ENCODE data around the gene STPG3.
"Not testable (repeated sequence)": the region's sequence is repeated elsewhere in the genome, so short reads cannot be mapped to it uniquely, and the experiment has no call there.

The STPG3 gene

DNA sequence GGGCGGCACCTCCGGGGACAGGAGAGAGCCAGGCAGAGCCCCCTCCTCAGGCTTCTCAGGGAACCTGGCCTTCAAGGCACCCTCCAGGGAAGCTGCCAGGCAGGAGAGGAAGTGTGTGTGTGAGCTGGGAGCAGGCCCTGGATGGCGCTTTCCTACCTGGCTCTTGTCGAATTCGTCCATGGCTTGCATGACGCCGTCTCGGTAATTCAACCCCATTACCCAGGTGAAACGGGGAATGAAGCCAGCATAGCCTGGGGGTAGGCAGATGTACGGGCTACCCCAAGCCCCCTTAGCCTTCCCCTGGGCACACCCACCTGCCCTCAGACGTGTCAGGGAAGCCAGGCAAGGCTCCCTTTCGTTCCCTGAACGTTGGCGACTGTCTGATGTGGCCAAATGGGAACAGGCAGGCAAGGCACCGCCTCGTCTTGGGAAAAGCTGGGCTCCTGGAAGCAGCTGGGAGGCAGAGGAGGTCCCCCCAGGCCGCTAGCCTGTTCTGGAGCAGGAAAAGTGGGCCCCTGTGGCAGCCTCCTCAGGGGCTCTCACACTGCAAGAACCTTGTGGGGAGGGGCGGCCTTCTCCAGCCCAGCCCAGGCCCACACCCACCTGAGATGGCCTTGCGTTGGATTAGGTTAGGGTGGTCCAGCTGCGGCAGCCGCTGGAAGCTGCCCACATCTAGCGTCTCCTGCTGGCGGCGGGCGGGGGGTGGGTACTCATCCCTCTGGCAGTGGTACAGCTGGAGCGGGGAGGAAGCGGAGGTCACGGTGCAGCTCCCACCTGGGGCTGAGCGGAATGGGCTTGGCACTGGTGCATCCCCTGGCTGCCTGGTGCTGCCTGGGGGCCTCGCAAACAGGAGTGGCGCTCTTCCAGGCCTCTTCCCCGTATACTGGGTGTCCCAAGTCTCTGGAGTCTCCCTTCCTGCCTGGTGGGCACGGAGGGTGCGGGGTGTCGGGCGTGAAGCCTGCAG, 6.3 kb upstream of the STPG3 start:
- DNase-seq (ENCODE audit: insufficient read length, low spot score) = no peak
- FAIRE-seq = no peak

DNA sequence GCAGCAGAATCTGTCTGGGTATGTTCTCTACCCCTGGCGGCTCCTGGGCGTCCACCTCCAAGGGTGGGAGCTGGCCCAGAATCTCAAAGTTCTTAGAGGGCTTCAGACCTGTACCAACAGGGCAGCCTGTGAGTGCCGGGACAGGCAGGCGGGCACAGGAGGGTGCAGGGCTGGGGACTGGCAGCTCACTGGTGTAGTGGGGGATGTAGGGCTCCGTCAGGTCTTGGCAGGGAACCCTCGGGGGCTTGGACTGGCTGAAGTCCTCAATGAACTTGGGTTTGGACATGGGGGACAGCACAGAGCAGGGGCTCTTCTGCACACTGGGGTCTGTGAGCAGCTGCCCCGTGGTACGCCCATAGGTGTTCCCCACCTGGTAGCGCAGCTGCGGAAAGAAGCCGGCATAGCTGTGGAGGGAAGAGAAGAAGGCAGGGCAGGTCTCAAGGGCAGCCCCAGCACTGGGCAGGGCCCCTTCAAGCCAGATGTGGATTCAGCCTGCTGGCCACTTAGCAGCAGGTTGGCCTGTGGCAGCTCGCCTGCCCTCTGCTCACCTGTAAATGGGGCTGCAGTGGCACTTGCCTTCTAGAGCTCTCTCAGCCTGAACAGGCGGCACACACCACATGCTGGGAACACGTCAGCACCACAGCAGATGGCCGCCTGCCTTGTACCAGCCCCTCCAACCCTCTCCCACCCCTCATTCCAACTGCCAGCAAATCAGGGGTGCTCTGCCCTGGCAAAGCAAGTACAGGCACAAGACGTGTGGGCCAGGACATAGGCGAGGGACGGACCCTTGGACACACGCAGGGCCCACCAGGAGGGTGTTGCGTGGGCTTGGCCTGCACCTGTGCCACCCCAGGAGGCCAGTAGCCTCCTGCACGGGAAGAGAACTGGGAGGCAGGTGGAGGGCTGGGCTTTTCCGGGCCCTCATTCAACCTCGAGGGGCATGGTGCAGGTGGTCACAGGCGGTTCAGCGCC, 5.3 kb upstream of the STPG3 start:
- DNase-seq (ENCODE audit: insufficient read length, low spot score) (no peak), FAIRE-seq (no peak)

DNA sequence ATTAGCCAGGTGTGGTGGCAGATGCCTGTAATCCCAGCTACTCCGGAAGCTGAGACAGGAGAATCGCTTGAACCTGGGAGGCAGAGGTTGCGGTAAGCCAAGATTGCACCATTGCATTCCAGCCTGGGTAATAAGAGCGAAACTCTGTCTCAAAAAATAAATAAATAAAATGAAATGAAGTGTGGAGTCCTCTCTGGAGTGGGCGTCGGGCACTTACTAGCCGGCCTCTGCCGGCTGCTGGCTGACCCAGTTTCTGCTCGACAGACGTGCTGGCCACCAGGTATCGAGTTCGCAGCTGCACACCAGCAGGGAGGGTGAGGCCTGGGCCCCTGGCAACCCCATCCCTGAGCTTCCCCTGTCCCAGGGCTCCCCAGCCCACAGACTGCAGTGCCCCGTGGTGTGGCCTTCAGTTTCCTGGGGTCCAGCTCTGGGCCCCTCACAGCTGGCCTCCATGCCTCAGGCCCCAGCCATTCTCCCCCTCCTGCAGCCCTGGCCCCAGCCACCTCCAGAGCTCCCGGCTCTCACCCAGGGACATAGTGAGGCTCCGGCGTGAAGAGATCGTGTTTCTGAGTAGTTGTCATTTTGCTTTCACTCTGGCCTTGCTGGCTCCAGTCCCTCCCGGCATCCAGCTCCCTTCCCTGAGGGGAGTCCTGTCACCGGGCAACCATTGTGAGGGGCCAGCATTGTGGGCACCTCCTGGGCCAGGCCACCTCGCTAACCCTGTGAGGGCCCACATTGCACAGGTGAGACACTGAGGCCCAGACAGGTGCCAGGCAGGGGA, 3.8 kb upstream of the STPG3 start:
- DNase-seq (ENCODE audit: insufficient read length, low spot score) = no peak
- FAIRE-seq = no peak

DNA sequence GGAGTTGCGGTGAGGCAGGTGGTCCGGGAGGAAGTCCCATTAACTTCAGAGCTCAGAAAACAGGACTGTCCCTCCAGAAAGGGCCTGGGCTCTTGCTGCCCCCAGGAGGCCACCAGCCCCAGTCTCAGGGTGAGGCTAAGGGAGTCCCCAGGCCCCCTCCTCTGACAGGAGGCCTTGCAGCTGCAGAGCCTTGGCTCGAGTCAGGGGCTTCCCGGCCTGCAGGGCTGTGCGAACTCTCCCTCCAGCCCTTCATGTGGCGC, 3.2 kb upstream of the STPG3 start:
- no peak for DNase-seq (ENCODE audit: insufficient read length, low spot score)
- no peak for FAIRE-seq

DNA sequence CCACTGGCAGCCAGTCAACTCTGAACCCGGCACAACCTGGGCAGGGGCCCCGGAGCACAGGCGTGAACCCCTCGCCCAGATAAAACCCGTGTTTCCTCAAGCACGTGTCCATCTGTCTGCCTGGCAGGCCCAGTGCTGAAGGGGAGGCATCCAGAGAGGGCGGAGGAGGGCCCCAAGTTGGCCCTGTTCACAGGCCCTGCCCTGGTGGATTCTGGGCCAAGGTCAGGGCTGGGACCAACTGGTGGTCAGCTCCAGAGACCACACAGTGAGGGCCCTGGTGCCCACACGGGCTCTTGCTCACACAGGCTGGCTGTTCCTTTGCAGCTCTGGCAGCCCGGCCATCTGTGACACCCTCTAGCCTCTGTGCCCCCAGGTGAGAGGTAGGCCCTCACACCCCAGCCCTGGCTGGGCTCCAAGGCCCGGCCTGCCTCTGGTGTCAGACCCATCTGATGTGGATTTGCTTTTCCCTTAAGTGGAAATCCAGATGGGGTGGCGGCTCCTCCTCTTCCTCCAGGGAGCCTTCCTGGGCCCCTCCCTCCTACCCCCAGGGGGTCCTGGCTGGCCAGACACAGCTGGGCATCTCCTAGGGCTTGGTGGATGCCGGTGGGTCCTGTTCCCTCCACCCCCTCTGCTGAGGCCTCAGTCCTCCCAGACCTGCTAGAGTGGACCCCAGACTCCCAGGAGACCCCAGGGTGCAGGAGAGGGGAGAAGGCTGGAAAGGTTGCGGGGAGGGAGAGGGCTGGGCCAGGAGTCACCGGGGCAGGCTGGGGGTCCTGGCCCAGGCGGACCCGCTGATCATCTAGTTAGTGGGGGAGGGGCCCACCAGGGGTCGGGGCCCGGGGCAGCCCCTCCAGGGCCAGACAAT, 525 bp upstream of the STPG3 start:
- FAIRE-seq (no peak), DNase-seq (ENCODE audit: insufficient read length, low spot score) (no peak)

DNA sequence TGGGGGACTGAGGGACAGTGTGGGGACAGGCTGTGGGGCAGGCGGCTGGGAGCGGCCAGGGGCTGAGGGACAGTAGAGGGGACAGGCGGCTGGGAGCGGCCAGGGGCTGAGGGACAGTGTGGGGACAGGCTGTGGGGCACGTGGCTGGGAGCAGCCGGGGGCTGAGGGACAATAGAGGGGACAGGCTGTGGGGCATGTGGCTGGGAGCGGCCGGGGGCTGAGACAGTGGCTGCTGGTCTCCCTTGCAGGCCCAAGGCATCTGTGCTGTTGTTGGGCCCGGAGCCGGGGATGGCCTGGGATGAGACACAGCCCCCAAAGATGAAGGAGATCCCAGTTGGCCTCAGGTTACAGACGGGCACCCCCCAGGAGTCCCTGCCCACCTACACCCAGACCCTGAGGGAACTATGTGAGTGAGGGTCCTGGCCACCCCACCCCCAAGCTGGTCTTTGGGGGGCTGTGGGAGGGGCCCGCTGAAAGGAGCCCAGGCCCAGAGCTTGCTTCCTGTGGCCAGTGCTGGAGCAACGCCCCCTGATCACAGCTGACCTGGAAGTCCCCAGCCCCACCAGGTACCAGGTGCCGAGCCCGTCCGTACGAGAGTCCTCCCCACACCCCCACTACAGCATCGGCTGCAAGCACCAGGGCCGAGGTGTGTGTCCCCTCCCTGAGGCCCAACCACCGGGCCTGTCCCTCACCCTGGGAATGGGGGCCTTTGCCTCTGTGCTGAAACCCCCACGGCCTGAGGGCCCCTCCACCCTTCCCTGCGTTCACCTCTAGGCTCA, 593 bp downstream of the STPG3 start:
- FAIRE-seq (no peak), DNase-seq (ENCODE audit: insufficient read length, low spot score) (no peak)

DNA sequence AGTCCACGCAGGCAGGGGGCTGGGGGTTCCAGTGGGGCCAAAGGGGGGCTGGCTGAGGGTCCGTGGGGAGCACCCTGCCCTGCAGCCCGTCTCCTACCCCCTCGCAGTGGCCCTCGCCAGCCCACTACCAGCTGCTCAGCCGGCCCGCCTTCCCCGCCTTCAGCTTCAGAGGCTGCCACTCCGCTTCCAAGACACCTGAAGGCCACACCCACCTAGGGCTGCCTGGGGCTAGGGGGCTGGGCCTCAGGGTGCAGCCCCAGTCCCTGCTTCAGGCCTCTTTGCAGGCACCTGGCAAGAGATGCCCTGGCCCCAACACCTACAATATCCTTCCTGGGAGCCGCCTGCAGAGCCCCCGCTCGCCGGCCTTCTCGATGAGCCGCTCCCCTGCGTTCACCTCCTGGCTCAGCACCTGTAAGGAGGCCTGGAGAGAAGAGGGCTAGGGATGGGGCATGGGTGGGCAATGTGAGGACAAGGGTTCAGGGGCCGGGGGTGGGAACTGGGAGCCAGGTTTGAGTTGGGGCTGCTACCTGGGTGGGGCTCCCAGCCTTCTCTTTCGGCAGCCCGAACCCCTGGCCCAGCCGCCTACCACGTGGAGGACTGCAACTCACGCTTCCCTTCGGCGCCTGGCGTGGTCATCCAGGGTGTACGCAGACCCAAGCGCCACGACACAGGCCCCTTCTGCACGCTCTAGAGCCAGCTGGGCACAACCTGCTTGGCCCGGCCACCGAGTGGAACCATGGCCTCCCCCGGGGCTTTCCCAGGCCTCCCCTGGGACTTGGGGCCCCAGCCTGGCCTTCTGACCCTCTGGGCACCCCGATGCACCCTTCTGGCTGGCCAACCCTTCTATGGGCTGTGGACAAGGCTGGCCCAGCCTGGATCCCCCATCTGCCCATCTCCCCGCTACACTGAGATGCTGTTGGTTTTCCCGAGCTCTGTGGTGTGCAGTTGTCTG, 1.7 kb downstream of the STPG3 start:
- DNase-seq (ENCODE audit: insufficient read length, low spot score) (no peak), FAIRE-seq (no peak)

DNA sequence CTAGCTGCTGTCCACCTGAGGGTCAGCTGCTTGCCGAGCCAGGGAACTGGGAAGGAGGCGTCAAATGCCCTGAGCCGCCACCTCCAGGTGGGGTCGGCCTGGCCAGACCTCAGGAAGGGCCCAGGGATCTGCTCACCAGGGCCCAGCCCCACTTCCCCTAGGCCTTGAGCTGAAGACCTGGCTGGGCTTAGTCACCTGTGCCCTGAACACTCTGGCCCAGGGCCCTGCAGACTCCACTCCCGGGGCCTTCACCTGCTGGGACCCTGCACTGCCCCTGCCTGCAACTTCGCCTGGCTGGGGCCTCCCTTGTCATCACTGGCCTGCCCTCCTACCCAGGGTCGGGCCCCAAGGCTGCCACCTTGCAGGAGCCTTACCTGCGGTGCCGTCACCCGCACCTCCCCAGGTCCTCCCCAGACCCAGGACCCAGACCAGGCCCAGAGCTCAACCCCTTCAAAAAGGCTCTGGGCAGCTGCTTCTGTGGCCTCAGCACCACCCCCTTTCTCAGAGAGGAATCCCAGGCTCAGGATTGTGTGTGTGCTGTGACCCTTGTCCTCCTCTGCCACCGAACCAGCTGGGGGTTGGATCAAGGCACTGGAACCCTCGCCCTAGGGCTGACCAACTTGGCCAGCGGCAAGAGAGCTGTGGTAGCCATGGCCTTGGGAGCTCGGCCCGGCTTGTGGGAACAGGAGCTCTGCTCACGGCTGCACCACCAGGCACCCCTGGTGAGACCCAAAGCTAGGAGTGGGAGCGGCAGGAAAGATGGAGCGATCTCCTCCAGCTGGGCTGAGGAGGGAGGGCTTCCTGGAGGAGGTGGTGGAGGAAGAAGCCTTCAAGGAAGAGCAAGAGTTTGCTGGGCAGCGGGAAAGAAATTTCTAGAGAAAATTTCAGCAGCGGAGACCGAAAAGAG, 2.9 kb downstream of the STPG3 start:
- no peak for DNase-seq (ENCODE audit: insufficient read length, low spot score)
- FAIRE-seq = no peak

DNA sequence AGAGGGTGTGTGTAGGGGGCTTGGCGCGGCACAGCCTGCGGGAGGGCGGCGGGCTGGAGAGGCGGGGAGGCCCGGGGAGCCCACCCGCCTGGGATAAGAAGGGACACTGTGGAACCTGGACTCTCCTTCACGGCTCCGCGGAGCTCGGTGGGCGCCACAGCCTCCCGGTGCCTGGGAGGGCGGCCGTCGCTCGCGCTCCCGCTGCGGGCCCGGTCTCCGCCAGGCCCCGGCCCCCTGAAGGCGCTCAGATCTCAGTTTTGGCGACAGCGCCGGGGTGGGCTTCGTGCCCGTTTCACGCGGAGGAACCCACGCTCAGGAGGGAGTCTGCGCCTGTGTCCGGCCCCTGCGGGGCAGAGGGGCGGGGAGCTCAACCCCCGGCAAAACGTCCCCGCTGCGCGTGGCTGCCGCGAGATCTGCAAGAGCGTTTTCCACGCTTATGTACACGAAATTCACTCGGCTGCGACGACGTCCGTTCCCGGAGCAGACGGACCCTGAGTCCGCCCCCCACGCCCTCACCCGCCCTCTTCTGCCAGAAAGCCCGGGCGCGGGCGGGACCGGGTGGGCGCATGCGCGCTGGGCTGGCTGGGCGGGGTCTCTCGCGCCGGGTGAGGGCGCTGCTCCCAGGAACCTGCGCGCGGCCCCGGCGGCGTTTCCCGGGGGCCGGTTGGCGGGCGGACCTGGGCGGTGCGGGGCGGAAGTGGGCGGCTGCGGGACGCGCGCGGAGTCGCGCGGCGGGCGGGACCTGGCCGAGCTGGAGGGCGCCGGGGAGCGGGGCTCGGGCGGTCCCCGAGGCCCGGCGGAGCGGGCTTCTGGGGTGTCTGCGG, 3.8 kb downstream of the STPG3 start, which contains the start of gene NELFB:
Gene NELFB, plus strand, starts transcription at position 704 of the 824 bp plus-strand sequence.
- DNase-seq (ENCODE audit: insufficient read length, low spot score) (peak; percentile 100), FAIRE-seq (peak; percentile 92)

DNA sequence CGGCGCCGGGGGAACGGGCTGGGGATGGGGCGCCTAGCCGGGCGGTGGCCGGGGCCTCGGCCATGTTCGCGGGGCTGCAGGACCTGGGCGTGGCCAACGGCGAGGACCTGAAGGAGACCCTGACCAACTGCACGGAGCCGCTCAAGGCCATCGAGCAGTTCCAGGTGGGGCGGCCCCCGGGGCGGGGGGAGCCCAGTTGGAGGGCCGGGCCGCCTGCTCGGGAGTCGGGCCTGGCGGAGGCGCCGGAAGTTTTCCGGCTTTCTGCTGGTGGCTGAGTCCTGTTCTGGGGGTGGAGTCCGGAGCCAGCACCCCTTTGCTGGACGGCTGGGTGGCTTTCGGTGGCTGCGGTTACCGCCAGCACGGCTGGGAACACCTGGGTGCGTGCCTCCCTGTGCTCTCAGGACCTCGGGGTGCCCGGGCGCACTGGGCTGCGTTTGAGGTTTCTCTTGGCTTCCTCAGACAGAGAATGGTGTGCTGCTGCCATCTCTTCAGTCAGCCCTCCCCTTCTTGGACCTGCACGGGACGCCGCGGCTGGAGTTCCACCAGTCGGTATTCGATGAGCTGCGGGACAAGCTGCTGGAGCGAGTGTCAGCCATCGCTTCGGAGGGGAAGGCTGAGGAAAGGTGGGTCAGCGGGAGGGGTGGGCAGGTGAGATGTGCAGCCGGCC, 4.5 kb downstream of the STPG3 start:
- FAIRE-seq = peak; percentile 66
- DNase-seq (ENCODE audit: insufficient read length, low spot score) = peak; percentile 64

DNA sequence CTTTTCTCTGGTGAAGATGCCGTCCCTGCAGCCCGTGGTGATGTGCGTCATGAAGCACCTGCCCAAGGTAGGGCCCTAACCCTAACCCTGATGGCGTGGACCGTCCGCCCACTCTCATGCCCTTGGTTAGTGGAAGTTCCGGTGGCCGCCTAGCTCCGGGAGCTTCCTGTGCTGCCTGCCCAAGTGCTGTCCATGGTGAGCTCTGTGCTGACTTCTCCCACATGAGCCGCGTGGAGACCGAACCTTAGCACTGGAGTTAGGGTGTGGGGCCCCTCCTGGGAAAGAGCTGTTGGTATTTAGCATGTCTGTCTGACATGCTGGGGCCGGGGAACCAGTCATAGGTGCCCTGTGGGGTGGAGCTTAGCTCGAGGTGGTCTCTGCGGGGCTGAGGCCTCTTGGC, 5.3 kb downstream of the STPG3 start:
- FAIRE-seq (no peak), DNase-seq (ENCODE audit: insufficient read length, low spot score) (no peak)

DNA sequence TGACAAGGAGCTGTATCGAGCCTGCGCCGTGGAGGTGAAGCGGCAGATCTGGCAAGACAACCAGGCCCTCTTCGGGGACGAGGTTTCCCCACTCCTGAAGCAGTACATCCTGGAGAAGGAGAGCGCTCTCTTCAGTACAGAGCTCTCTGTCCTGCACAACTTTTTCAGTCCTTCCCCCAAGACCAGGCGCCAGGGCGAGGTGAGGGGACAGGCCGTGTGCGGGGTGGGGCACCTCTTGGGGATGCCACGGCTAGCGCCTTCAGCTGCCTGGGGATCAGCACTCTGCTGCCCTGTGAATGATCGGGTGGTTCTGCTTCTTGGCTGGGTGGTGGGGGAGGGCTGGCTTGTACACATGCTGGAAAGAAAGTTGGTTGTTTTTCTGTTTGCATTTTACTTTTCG, 5.8 kb downstream of the STPG3 start:
- no peak for FAIRE-seq
- no peak for DNase-seq (ENCODE audit: insufficient read length, low spot score)

DNA sequence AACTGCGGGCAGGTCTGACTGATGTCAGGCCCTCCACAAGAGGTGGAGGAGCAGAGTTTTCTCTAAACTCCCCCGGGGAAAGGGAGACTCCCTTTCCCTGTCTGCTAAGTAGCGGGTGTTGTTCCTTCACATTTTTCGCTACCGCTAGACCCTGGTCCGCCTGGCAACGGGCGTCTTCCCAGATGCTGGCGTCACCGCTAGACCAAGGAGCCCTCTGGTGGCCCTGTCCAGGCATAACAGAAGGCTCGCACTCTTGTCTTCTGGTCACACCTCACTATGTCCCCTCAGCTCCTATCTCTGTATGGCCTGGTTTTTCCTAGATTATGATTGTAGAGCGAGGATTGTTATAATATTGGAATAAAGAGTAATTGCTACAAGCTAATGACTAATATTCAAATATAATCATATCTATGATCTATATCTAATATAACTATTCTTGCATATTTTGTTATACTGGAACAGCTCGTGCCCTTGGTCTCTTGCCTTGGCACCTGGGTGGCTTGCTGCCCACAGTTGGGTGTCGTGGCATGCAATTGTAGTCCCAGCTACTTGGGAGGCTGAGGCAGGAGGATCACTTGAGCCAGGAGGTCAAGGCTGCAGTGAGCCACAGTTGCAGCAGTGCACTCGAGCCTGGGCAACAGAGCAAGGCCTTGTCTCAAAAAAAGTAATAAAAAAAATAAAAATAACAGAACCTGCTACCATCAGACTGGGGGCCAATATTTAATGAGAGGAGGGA, 11.3 kb downstream of the STPG3 start:
- FAIRE-seq = not testable (repeated sequence)

DNA sequence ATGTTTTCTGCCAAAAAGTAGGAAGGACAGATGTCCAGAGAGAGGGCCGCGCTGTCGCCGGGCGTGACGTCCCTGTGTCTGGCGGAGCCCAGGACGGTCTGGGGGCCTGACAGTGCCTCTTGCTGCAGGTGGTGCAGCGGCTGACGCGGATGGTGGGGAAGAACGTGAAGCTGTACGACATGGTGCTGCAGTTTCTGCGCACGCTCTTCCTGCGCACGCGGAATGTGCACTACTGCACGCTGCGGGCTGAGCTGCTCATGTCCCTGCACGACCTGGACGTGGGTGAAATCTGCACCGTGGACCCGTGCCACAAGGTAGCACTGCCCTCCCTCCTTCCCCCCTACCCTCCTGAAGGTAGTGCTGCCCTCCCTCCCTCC, 11.8 kb downstream of the STPG3 start:
- no peak for DNase-seq (ENCODE audit: insufficient read length, low spot score)
- FAIRE-seq = no peak

More for the DNA sequence above, 11.3 kb downstream of the STPG3 start:
- DNase-seq (ENCODE audit: insufficient read length, low spot score) = not testable (repeated sequence)

DNA sequence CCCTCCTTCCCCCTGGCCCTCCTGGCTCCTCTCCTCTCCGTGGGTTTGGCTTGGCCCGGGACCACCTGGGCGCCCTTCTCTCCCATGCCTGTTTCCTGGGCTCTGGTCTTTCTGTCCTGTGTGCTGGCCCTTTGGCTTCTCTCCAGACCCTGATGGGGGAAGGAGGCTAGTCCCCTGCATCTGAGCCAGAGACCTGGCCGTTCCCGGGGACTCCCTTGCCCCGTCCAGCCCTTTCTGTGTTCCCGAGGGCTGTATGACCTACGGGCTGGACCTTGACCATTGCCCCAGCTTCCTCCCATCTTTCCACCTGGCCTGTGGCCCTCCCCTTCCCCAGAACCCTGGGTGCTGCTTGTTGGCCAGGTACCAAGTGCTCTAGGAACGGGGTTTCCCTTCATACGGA, 12.4 kb downstream of the STPG3 start:
- no peak for FAIRE-seq

More for the DNA sequence above, 12.4 kb downstream of the STPG3 start:
- no peak for DNase-seq (ENCODE audit: insufficient read length, low spot score)
